Stomach (tissue), 4 donors: ENCODE data around the gene KSR2.

Experiments
- EP300 ChIP-seq: sonication (generic); formaldehyde crosslinking; IDR thresholded peaks from one replicate; pipeline ENCODE4 v1.6.1; 2017; ENCODE audit warnings: antibody characterized with exemption
- POLR2A ChIP-seq, 4 donors: fragments of 450-650 bp; IDR thresholded peaks; one replicate each; pipeline ENCODE4 v1.6.1; 2016; ENCODE audit warnings: antibody characterized with exemption in 4 of 4, control low read depth in 2 of 4, mild to moderate bottlenecking in 1 of 4, moderate library complexity in 1 of 4
- TF ChIP-seq, protein P1 (sequence below), 7 experiments: fragments of 450-650 bp in 4 of 7; fragments of 200-600 bp in 3 of 7; sonication (generic) in 3 of 7; IDR thresholded peaks; one replicate each; pipeline ENCODE4 v1.5.1; 2016 to 2019; ENCODE audit warnings: antibody characterized with exemption in 7 of 7, control low read depth in 2 of 7, mild to moderate bottlenecking in 1 of 7

- TF ChIP-seq, protein P1, sequence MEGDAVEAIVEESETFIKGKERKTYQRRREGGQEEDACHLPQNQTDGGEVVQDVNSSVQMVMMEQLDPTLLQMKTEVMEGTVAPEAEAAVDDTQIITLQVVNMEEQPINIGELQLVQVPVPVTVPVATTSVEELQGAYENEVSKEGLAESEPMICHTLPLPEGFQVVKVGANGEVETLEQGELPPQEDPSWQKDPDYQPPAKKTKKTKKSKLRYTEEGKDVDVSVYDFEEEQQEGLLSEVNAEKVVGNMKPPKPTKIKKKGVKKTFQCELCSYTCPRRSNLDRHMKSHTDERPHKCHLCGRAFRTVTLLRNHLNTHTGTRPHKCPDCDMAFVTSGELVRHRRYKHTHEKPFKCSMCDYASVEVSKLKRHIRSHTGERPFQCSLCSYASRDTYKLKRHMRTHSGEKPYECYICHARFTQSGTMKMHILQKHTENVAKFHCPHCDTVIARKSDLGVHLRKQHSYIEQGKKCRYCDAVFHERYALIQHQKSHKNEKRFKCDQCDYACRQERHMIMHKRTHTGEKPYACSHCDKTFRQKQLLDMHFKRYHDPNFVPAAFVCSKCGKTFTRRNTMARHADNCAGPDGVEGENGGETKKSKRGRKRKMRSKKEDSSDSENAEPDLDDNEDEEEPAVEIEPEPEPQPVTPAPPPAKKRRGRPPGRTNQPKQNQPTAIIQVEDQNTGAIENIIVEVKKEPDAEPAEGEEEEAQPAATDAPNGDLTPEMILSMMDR (IDR thresholded peaks at IDR 0.05): no peak
- TF ChIP-seq POLR2A (IDR thresholded peaks at IDR 0.05): no peak
- no peak for TF ChIP-seq EP300
These were observed 12.5 kb upstream of the KSR2 start for GRCh38 chr12:117981267-117981666.
